Adrenal gland (tissue), 5 donors: ENCODE results near the gene AGO3.
A peak's percentile ranks its signal among the peaks of the same experiment; 100 is the strongest.

Experiments used
- POLR2A ChIP-seq, 2 donors: fragments of 450-650 bp; IDR thresholded peaks; one replicate each; pipeline ENCODE4 v1.6.1; 2017; ENCODE audit warnings: antibody characterized with exemption in 2 of 2, mild to moderate bottlenecking in 2 of 2, moderate library complexity in 1 of 2
- TF ChIP-seq, protein P1 (sequence below), 6 experiments: fragments of 450-650 bp in 4 of 6; fragments of 200-600 bp in 2 of 6; sonication (generic) in 1 of 6; IDR thresholded peaks; 1 replicate in 5 of 6; 2 replicates in 1 of 6; pipeline versions ENCODE4 v1.5.1 to v1.8.0; 2016 to 2021; ENCODE audit warnings: antibody characterized with exemption in 6 of 6, mild to moderate bottlenecking in 2 of 6, moderate library complexity in 1 of 6
- donor health status: DM: no; HTN: no; CAD: no.

DNA sequence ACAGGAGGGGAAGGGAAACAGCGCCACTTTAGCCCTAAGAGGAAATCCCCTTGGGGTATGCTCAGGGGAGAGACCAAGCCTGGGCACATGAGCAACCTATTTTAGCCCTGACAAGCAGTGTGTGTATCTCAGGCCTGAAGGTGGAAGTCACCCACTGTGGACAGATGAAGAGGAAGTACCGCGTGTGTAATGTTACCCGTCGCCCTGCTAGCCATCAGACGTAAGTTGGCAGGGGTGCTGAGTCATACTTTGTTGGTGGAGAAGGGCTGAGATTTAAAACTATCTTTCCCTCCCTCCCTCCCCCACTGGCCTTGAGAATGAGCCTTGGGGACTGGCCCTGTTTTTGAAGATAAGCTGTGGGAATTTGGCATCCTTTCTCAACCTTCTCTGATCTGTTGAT lies 36.7 kb upstream of the AGO3 start:
- TF ChIP-seq, protein P1, sequence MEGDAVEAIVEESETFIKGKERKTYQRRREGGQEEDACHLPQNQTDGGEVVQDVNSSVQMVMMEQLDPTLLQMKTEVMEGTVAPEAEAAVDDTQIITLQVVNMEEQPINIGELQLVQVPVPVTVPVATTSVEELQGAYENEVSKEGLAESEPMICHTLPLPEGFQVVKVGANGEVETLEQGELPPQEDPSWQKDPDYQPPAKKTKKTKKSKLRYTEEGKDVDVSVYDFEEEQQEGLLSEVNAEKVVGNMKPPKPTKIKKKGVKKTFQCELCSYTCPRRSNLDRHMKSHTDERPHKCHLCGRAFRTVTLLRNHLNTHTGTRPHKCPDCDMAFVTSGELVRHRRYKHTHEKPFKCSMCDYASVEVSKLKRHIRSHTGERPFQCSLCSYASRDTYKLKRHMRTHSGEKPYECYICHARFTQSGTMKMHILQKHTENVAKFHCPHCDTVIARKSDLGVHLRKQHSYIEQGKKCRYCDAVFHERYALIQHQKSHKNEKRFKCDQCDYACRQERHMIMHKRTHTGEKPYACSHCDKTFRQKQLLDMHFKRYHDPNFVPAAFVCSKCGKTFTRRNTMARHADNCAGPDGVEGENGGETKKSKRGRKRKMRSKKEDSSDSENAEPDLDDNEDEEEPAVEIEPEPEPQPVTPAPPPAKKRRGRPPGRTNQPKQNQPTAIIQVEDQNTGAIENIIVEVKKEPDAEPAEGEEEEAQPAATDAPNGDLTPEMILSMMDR (IDR thresholded peaks at IDR 0.05) = no peak
- TF ChIP-seq POLR2A (IDR thresholded peaks at IDR 0.05) = peak in 1 of 2 donors; percentile 37
